GM12873 (cell line): Measurements from ENCODE around the gene PRUNE2.

Source experiments
- CTCF ChIP-seq: IDR thresholded peaks from 2 replicates; pipeline ENCODE4 v1.5.1; 2012; ENCODE audit warnings: low read depth, mild to moderate bottlenecking, moderate library complexity, low read length, control low read depth; ENCODE audit not compliant: insufficient read depth; ENCODE audit errors: missing control alignments

Gene PRUNE2

GRCh38 chr9:76617497-76618175, 288.3 kb downstream of the PRUNE2 start:
- TF ChIP-seq CTCF = no peak

GRCh38 chr9:76616780-76617179, 289.1 kb downstream of the PRUNE2 start:
- no peak for TF ChIP-seq CTCF

GRCh38 chr9:76615177-76615603, 290.7 kb downstream of the PRUNE2 start:
- no peak for TF ChIP-seq CTCF

- TF ChIP-seq CTCF = no peak
Observed at GRCh38 chr9:76613974-76614373, 291.9 kb downstream of the PRUNE2 start.

GRCh38 chr9:76613150-76613781, 292.6 kb downstream of the PRUNE2 start:
- TF ChIP-seq CTCF = no peak

DNA sequence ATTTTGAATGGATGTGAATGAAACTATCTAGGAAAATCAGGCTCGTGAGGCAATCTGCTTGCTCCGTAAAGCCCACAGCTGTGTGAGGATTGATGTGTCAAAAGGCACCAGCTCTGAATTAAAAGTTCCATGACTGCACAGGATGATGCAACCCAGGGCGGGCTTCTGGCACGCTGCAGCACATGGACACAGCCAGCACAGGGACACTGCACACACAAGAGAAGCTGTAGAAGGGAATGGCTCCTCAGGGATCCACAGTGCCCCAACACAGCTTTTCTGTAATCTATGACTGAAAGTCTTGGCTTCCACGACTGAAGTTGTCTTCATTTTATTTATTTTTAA, 295.9 kb downstream of the PRUNE2 start:
- no peak for TF ChIP-seq CTCF

- TF ChIP-seq CTCF = no peak
Observed at GRCh38 chr9:76609285-76610010, 296.5 kb downstream of the PRUNE2 start.
